Measurements from ENCODE around the gene EPN2.

EPN2 gene

DNA sequence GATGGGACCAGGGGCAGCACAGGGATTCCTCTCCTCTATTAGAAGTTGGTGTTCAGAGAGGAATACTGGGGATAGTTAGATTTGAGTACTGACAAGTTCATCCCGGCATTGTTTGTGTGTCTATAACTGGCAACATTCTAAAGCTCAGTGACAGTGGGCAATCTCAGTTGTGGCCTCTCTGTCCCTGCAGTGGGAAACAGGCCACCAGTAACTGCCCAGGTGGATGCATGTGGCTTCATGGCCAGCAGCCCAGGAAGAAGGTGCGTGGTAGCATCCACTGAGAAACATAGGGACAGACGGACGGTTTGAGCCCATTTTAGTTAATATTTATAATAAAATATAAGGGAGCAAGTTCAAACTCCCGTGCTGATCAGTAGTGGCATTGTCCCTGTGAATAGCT, 73.8 kb downstream of the EPN2 start:
- no peaks in the 10 kb centered on the region for H3K9me2 ChIP-seq (replicated peaks; ENCODE audit: insufficient read depth, low read length)
- TF ChIP-seq CTCF (IDR thresholded peaks at IDR 0.05; ENCODE audit: insufficient read depth, low read length, poor library complexity, severe bottlenecking) (no peak), EZH2phosphoT487 (conservative IDR thresholded peaks at IDR 0.05; ENCODE audit: low read length) (no peak)
- no peak overlapping the region for H3K27ac ChIP-seq (ENCODE audit: low read depth, low read length)
- no peak overlapping the region for H3K4me2 ChIP-seq (ENCODE audit: low read depth, low read length, poor library complexity, severe bottlenecking)
- no peaks in the 10 kb centered on the region for H3K36me3 ChIP-seq (ENCODE audit: low read length)
- H4K20me1 ChIP-seq (ENCODE audit: low read depth, low read length): no peaks in the 10 kb centered on the region
- H3K27me3 ChIP-seq (ENCODE audit: low read length): no peaks in the 10 kb centered on the region
- H3K9ac ChIP-seq (ENCODE audit: low read length): no peak overlapping the region
- 0 out of 2 replicates have a peak, but pooled peaks cover 1% of the 10 kb centered on the region for H3F3A ChIP-seq (ENCODE audit: insufficient read depth)
- H2AFZ ChIP-seq (ENCODE audit: low read depth, low read length, severe bottlenecking): no peak overlapping the region
- no peaks in the 10 kb centered on the region for H3K9me3 ChIP-seq (ENCODE audit: insufficient read depth, low read length)
- H3K79me2 ChIP-seq (ENCODE audit: insufficient read depth, low read length): no peaks in the 10 kb centered on the region
- no peak overlapping the region for H3K4me3 ChIP-seq (ENCODE audit: insufficient read depth, low read length, poor library complexity, severe bottlenecking)

GRCh38 chr17:19311421-19312215, 74.5 kb downstream of the EPN2 start:
- H3K9ac ChIP-seq (ENCODE audit: low read length): no peak overlapping the region
- H4K20me1 ChIP-seq (ENCODE audit: low read depth, low read length): no peaks in the 10 kb centered on the region
- H3K4me3 ChIP-seq (ENCODE audit: insufficient read depth, low read length, poor library complexity, severe bottlenecking): no peak overlapping the region
- no peak overlapping the region for H3K27ac ChIP-seq (ENCODE audit: low read depth, low read length)
- no peaks in the 10 kb centered on the region for H3K9me2 ChIP-seq (replicated peaks; ENCODE audit: insufficient read depth, low read length)
- no peaks in the 10 kb centered on the region for H3K27me3 ChIP-seq (ENCODE audit: low read length)
- no peaks in the 10 kb centered on the region for H3K79me2 ChIP-seq (ENCODE audit: insufficient read depth, low read length)
- H3K36me3 ChIP-seq (ENCODE audit: low read length): no peaks in the 10 kb centered on the region
- H3F3A ChIP-seq (ENCODE audit: insufficient read depth): no peaks in the 10 kb centered on the region
- no peak overlapping the region for H2AFZ ChIP-seq (ENCODE audit: low read depth, low read length, severe bottlenecking)
- H3K9me3 ChIP-seq (ENCODE audit: insufficient read depth, low read length): no peaks in the 10 kb centered on the region
- TF ChIP-seq EZH2phosphoT487 (conservative IDR thresholded peaks at IDR 0.05; ENCODE audit: low read length) (no peak), CTCF (IDR thresholded peaks at IDR 0.05; ENCODE audit: insufficient read depth, low read length, poor library complexity, severe bottlenecking) (no peak)
- no peak overlapping the region for H3K4me2 ChIP-seq (ENCODE audit: low read depth, low read length, poor library complexity, severe bottlenecking)

- no peaks in the 10 kb centered on the region for H3K36me3 ChIP-seq (ENCODE audit: low read length)
- H3K9me3 ChIP-seq (ENCODE audit: insufficient read depth, low read length): no peaks in the 10 kb centered on the region
- H4K20me1 ChIP-seq (ENCODE audit: low read depth, low read length): no peaks in the 10 kb centered on the region
- H3K27ac ChIP-seq (ENCODE audit: low read depth, low read length): no peak overlapping the region
- no peaks in the 10 kb centered on the region for H3K27me3 ChIP-seq (ENCODE audit: low read length)
- TF ChIP-seq CTCF (IDR thresholded peaks at IDR 0.05; ENCODE audit: insufficient read depth, low read length, poor library complexity, severe bottlenecking) (no peak), EZH2phosphoT487 (conservative IDR thresholded peaks at IDR 0.05; ENCODE audit: low read length) (no peak)
- no peaks in the 10 kb centered on the region for H3K79me2 ChIP-seq (ENCODE audit: insufficient read depth, low read length)
- H3F3A ChIP-seq (ENCODE audit: insufficient read depth): no peaks in the 10 kb centered on the region
- no peak overlapping the region for H3K4me3 ChIP-seq (ENCODE audit: insufficient read depth, low read length, poor library complexity, severe bottlenecking)
- H3K9ac ChIP-seq (ENCODE audit: low read length): no peak overlapping the region
- H3K4me2 ChIP-seq (ENCODE audit: low read depth, low read length, poor library complexity, severe bottlenecking): no peak overlapping the region
- no peaks in the 10 kb centered on the region for H3K9me2 ChIP-seq (replicated peaks; ENCODE audit: insufficient read depth, low read length)
- H2AFZ ChIP-seq (ENCODE audit: low read depth, low read length, severe bottlenecking): no peak overlapping the region
These were observed 75.2 kb downstream of the EPN2 start for GRCh38 chr17:19312406-19312805.

Measured in SU-DHL-6 (cell line).